HCT116 (cell line): ENCODE measurements around the gene THPO. TPM values are rescaled to one million over a fixed set of nuclear protein-coding genes. Genes with fewer than 3 reads are reported as not detected.
A peak's percentile ranks its signal among the peaks of the same experiment; 100 is the strongest.

Source experiments
- ATAC-seq: fragments of 200-7000 bp; cut with Tn5 transposase; 2 replicates; pipeline ENCODE4 v1.9.1; 2020; ENCODE audit warnings: mild to moderate bottlenecking, moderate library complexity
- BruUV-seq: library from RNA; stranded (reverse); fragments of 400-500 nt; replicated peaks from 2 replicates; lab custom pipeline; 2021; lab: Mats Ljungman, UMichigan
- CTCF ChIA-PET: fragments of 300-600 bp; sonication (Branson Sonifier 250); formaldehyde crosslinking; loops from one replicate; lab custom pipeline; 2021; ENCODE audit warnings: antibody characterized with exemption; lab: Charles Lee
- POLR2A ChIA-PET: fragments of 300-600, 350-600 bp; sonication (Branson Sonifier 250); formaldehyde crosslinking; loops from one replicate; lab custom pipeline; 2021; ENCODE audit warnings: antibody characterized with exemption; lab: Charles Lee
- RAD21 ChIA-PET, 2 experiments: fragments of 300-600 bp; sonication (Branson Sonifier 250); formaldehyde crosslinking; loops; one replicate each; lab custom pipeline; 2023; ENCODE audit warnings: low total read pairs in 2 of 2; ENCODE audit not compliant: uncharacterized antibody in 2 of 2, unreplicated experiment in 2 of 2, low non-redundant PET in 1 of 2; lab: Charles Lee
- DNase-seq: peaks from one replicate; pipeline ENCODE4 v3.0.0-alpha.2; 2010; ENCODE audit warnings: low read depth, low spot score
- H2AFZ ChIP-seq: fragments of 200-600 bp; shearing (Covaris generic), sonication (generic); 2 replicates; pipeline ENCODE4 v1.6.1; 2017; ENCODE audit warnings: low read depth, mixed run types, mixed read lengths, antibody characterized with exemption, low read length; ENCODE audit not compliant: poor library complexity, severe bottlenecking
- H3K27ac ChIP-seq: 2 replicates; pipeline ENCODE4 v1.5.1; 2012; ENCODE audit warnings: low read depth, low read length
- H3K27me3 ChIP-seq: fragments of 200-600 bp; sonication (generic); 2 replicates; pipeline ENCODE4 v1.6.1; 2016; ENCODE audit warnings: mixed run types, low read length, mixed read lengths; ENCODE audit not compliant: insufficient read depth
- H3K36me3 ChIP-seq, 2 experiments: fragments of 200-500 bp in 1 of 2; fragments of 200-600 bp in 1 of 2; sonication (Bioruptor generic) in 1 of 2; sonication (generic) in 1 of 2; 2 replicates each; pipeline versions ENCODE4 v1.5.1 to v1.6.1; 2014 to 2016; ENCODE audit warnings: low read length in 2 of 2, inconsistent platforms in 1 of 2, mixed read lengths in 1 of 2, mixed run types in 1 of 2; ENCODE audit not compliant: insufficient read depth in 2 of 2, control insufficient read depth in 1 of 2
- H3K4me1 ChIP-seq, 2 experiments: fragments of 200-600 bp in 1 of 2; sonication (generic) in 1 of 2; 2 replicates each; pipeline versions ENCODE4 v1.5.1 to v1.6.1; 2012 to 2017; ENCODE audit warnings: low read length in 2 of 2, inconsistent platforms in 1 of 2, mild to moderate bottlenecking in 1 of 2, mixed read lengths in 1 of 2, mixed run types in 1 of 2, moderate library complexity in 1 of 2; ENCODE audit not compliant: insufficient read depth in 2 of 2, control insufficient read depth in 1 of 2
- H3K4me2 ChIP-seq: fragments of 200-600 bp; sonication (generic); 2 replicates; pipeline ENCODE4 v1.6.1; 2017; ENCODE audit warnings: mixed run types, low read length, mixed read lengths
- H3K4me3 ChIP-seq, 2 experiments: fragments of 200-600 bp in 1 of 2; sonication (generic) in 1 of 2; replicated peaks in 1 of 2; 2 replicates each; pipeline ENCODE4 v1.5.1; 2011 to 2016; ENCODE audit warnings: low read length in 2 of 2, control low read depth in 1 of 2, low read depth in 1 of 2, mild to moderate bottlenecking in 1 of 2, mixed read lengths in 1 of 2, mixed run types in 1 of 2
- H3K79me2 ChIP-seq: fragments of 200-600 bp; sonication (generic); 2 replicates; pipeline ENCODE4 v1.6.1; 2017; ENCODE audit warnings: mild to moderate bottlenecking, mixed run types, low read length, moderate library complexity, mixed read lengths; ENCODE audit not compliant: insufficient read depth
- H3K9ac ChIP-seq: fragments of 200-600 bp; sonication (generic); 2 replicates; pipeline ENCODE4 v1.6.1; 2016; ENCODE audit warnings: low read length, mixed read lengths
- H3K9me2 ChIP-seq: fragments of 200-600 bp; sonication (generic), shearing (Covaris generic); 2 replicates; pipeline ENCODE4 v1.6.1; 2017; ENCODE audit warnings: mixed run types, mild to moderate bottlenecking, moderate library complexity; ENCODE audit not compliant: insufficient read depth
- H3K9me3 ChIP-seq, 2 experiments: fragments of 200-500 bp in 1 of 2; fragments of 200-600 bp in 1 of 2; sonication (Bioruptor generic) in 1 of 2; sonication (generic) in 1 of 2; 2 replicates each; pipeline ENCODE4 v1.6.1; 2014 to 2017; ENCODE audit warnings: low read length in 2 of 2, mixed read lengths in 2 of 2, inconsistent platforms in 1 of 2, low read depth in 1 of 2, mild to moderate bottlenecking in 1 of 2, mixed run types in 1 of 2, moderate library complexity in 1 of 2; ENCODE audit not compliant: control insufficient read depth in 1 of 2, insufficient read depth in 1 of 2
- H4K20me1 ChIP-seq: fragments of 200-600 bp; sonication (generic), shearing (Covaris generic); 2 replicates; pipeline ENCODE4 v1.6.1; 2017; ENCODE audit warnings: mixed run types, mild to moderate bottlenecking, moderate library complexity; ENCODE audit not compliant: insufficient read depth
- CBX3 ChIP-seq: IDR thresholded peaks from 2 replicates; pipeline ENCODE4 v1.6.1; 2012; ENCODE audit warnings: low read depth
- CEBPB ChIP-seq: IDR thresholded peaks from 2 replicates; pipeline ENCODE4 v1.6.1; 2012; ENCODE audit warnings: low read depth
- EGR1 ChIP-seq: IDR thresholded peaks from 2 replicates; pipeline ENCODE4 v1.6.1; 2012; ENCODE audit warnings: low read depth
- ELF1 ChIP-seq: IDR thresholded peaks from 2 replicates; pipeline ENCODE4 v1.6.1; 2012; ENCODE audit warnings: low read depth, borderline replicate concordance
- EZH2phosphoT487 ChIP-seq: fragments of 200-600 bp; IDR thresholded peaks from 2 replicates; pipeline ENCODE4 v1.6.1; 2018; ENCODE audit warnings: antibody characterized with exemption, borderline replicate concordance
- FOSL1 ChIP-seq: IDR thresholded peaks from 2 replicates; pipeline ENCODE4 v1.6.1; 2012; ENCODE audit warnings: low read depth
- JUND ChIP-seq: IDR thresholded peaks from 2 replicates; pipeline ENCODE4 v1.6.1; 2012
- POLR2A ChIP-seq: IDR thresholded peaks from 2 replicates; pipeline ENCODE4 v1.7.0; 2011; ENCODE audit warnings: borderline replicate concordance; ENCODE audit not compliant: insufficient read depth, insufficient read length; ENCODE audit errors: extremely low read depth
- RAD21 ChIP-seq: IDR thresholded peaks from 2 replicates; pipeline ENCODE4 v1.6.1; 2012; ENCODE audit warnings: low read depth, mild to moderate bottlenecking
- SRF ChIP-seq: IDR thresholded peaks from 2 replicates; pipeline ENCODE4 v1.6.1; 2012; ENCODE audit warnings: low read depth
- YY1 ChIP-seq: IDR thresholded peaks from 2 replicates; pipeline ENCODE4 v1.6.1; 2011; ENCODE audit warnings: low read length, low read depth, moderate library complexity, mild to moderate bottlenecking; ENCODE audit not compliant: insufficient replicate concordance; ENCODE audit errors: extremely low read depth
- ZFX ChIP-seq: fragments of 450-650 bp; IDR thresholded peaks from 2 replicates; pipeline ENCODE4 v1.6.1; 2017
- ZNF274 ChIP-seq: fragments of 200-500 bp; sonication (Bioruptor generic); IDR thresholded peaks from 2 replicates; pipeline ENCODE4 v1.6.1; 2014; ENCODE audit warnings: mild to moderate bottlenecking, low read depth, low read length, inconsistent platforms
- intact Hi-C: fragments of 100-400 bp; cut with micrococcal nuclease; formaldehyde crosslinking; loops from 2 replicates; pipeline ENCODE4 v1.10.0; 2022
- total RNA-seq: library from RNA; stranded (reverse); gene quantifications from one replicate; pipeline ENCODE4 v1.2.1, GENCODE V29; 2021; ENCODE audit not compliant: unreplicated experiment
- TF ChIP-seq, protein P1 (sequence below): IDR thresholded peaks from 2 replicates; pipeline ENCODE4 v1.6.1; 2011; ENCODE audit warnings: mild to moderate bottlenecking, low read length, moderate library complexity; ENCODE audit not compliant: insufficient replicate concordance; ENCODE audit errors: extremely low read depth

The THPO gene
- total RNA-seq, 1 experiment from 2014 or later = not detected

DNA sequence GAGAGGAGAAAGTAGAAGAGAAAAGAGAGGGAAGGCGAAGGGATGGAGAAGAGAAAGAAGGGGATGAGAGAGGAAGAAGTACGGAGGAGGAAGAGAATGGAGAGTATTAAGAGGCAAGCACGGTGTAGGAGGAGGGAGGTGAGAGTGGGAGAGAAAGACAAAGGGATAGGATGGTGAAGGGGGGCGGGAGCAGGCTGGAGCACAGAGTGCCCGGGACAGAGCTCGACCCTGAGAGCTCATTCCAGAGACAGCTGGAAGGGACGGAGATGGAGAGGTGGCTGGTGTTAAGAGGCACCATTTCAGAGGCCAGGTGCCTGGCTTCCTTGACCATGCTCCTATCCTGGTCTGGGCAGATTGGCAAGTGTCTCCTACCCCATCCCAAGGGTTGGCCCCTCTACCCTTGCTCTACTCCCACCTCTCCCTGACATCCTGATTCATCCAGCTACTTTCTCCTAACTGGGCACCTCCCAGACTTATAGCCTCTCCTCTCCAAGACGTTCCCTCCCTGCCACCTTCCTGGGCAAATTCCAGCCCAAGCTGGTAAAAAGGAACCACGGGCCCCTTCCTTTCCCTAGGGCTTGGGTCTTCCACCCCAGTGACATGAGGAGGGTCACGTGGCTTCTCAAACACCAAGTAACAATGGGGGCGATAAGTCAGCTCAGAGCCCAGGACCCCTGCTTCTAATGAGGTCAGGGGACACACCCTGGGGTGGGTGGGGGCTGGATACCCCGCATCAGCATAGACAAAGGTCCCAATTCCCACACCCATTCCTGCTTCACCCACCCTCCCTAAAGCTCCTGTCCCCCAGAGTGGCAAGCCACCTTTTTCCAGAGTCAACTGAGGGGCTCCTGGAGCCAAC, 17.7 kb downstream of the THPO start:
- H2AFZ ChIP-seq = no peak overlapping the region
- intact Hi-C loops = no loop called here
- no peaks in the 10 kb centered on the region for H3K27me3 ChIP-seq
- no peaks in the 10 kb centered on the region for H3K9me3 ChIP-seq
- peaks cover 35% of the 10 kb centered on the region for H3K79me2 ChIP-seq
- ATAC-seq = no peak
- H3K9me2 ChIP-seq = no peaks in the 10 kb centered on the region
- ChIA-PET RAD21 (no interaction called here), CTCF (interaction anchor here (0.6 to 1.4 kb wide), 2 partner anchors 11 to 892 kb away, joined by 3 read pairs; no protein-coding TSS in a partner anchor), POLR2A (interaction anchor here (0.9 to 1.9 kb wide), 2 partner anchors 15 to 154 kb away, joined by 3 to 5 read pairs; no protein-coding TSS in a partner anchor)
- peak overlapping the region; percentile 99 for H3K4me2 ChIP-seq
- TF ChIP-seq ZFX (no peak), YY1 (no peak), ELF1 (no peak), ZNF274 (no peak), JUND (no peak)
- peak overlapping the region; percentile 95 to 96 for H3K4me3 ChIP-seq
- BruUV-seq = no TSS peak
- H3K27ac ChIP-seq = peak overlapping the region; percentile 96
- peak overlapping the region; percentile 99 for H3K9ac ChIP-seq
- no peaks in the 10 kb centered on the region for H4K20me1 ChIP-seq
- no peak for DNase-seq
- H3K4me1 ChIP-seq = peaks cover 9 to 25% of the 10 kb centered on the region in 2 experiments
- H3K36me3 ChIP-seq = peaks cover 21% of the 10 kb centered on the region in 2 experiments; a peak in 3 of 4 replicates

DNA sequence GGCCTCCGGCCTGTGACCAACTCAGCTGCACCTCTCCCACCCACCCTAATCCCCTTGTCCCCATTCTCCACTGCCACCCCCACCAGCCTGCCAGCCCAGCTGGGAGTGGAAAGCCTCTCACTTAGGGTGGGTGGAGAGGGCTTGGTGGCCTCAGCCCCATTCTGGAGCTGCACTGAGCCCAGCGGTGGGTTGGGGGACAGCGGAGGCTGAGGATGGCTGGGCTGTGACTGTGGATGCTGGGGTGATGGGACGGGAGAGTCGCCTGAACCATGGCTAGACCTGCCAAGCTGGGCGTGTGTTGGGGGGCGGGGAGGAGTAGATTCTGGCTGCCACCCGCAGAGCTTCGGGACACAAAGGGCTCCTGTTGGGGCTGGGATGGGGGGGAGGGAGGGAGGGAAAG, 18.4 kb downstream of the THPO start:
- ATAC-seq (no peak), DNase-seq (no peak)
- Histone ChIP-seq H3K9ac (no peak overlapping the region), H3K79me2 (peaks cover 28% of the 10 kb centered on the region), H3K4me3 (no peak overlapping the region), H4K20me1 (no peaks in the 10 kb centered on the region), H3K27me3 (no peaks in the 10 kb centered on the region), H2AFZ (no peak overlapping the region), H3K9me2 (no peaks in the 10 kb centered on the region), H3K27ac (no peak overlapping the region), H3K4me1 (peaks cover 7 to 27% of the 10 kb centered on the region in 2 experiments), H3K4me2 (no peak overlapping the region), H3K36me3 (peaks cover 18 to 20% of the 10 kb centered on the region in 2 experiments; a peak in 3 of 4 replicates), H3K9me3 (no peaks in the 10 kb centered on the region)
- BruUV-seq = no TSS peak
- no peak for TF ChIP-seq EGR1
- TF ChIP-seq YY1 = no peak
- no peak for TF ChIP-seq SRF
- TF ChIP-seq CEBPB = no peak
- TF ChIP-seq, protein P1, sequence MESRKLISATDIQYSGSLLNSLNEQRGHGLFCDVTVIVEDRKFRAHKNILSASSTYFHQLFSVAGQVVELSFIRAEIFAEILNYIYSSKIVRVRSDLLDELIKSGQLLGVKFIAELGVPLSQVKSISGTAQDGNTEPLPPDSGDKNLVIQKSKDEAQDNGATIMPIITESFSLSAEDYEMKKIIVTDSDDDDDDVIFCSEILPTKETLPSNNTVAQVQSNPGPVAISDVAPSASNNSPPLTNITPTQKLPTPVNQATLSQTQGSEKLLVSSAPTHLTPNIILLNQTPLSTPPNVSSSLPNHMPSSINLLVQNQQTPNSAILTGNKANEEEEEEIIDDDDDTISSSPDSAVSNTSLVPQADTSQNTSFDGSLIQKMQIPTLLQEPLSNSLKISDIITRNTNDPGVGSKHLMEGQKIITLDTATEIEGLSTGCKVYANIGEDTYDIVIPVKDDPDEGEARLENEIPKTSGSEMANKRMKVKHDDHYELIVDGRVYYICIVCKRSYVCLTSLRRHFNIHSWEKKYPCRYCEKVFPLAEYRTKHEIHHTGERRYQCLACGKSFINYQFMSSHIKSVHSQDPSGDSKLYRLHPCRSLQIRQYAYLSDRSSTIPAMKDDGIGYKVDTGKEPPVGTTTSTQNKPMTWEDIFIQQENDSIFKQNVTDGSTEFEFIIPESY = no peak
- no peak for TF ChIP-seq EZH2phosphoT487
- no peak for TF ChIP-seq ELF1
- TF ChIP-seq POLR2A = no peak
- TF ChIP-seq ZFX = no peak
- TF ChIP-seq FOSL1 = no peak
- no peak for TF ChIP-seq RAD21
- TF ChIP-seq ZNF274 = no peak
- no peak for TF ChIP-seq CBX3
- ChIA-PET RAD21 (no interaction called here), CTCF (no interaction called here), POLR2A (interaction anchor here (0.6 to 1.5 kb wide), 2 partner anchors 13 to 1371 kb away, joined by 3 to 4 read pairs; no protein-coding TSS in a partner anchor)
- intact Hi-C loops = no loop called here
